GM18508 (cell line): Measurements from ENCODE around the gene UBE2F.
"Not testable (repeated sequence)": the region's sequence is repeated elsewhere in the genome, so short reads cannot be mapped to it uniquely, and the experiment has no call there.

Source experiments
- ATAC-seq: cut with Tn5 transposase; IDR thresholded peaks from one replicate; pipeline ENCODE4 v1.9.1; 2021; ENCODE audit warnings: moderate number of reproducible peaks; ENCODE audit not compliant: insufficient read depth, unreplicated experiment

UBE2F gene

DNA sequence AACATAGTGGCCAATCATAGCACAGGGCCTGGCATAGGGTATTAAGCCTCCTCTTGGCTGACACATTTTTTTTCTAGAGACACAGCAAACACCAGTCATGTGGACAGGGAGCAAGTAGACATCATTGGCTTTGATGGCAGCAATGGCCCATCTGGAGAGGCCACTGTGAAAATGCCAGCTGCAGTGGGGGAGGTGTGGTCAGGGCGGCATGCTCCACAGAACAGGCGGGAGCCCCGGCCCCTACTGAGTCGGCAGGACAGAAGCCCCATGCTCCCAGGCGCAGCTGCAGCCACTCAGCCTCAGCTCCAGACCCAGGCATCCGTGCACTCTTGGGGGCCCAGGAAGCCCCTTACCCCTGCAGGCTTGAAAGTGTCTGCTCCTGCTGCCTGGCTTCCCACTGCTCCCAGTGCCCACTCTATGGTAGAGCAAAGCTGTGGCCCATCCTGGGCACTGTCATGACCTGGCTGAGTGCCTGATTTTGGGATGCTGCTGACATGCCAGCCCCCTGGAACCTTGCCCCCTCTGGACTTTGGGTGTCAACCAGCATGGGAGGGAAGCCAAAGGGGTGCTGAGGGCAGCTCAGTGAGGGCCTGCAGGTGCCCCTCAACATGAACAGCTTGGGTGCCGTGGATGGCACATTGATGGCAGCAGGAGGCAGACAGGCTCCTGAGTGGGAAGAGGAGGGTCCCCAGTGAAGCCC is 23.3 kb upstream of the UBE2F start:
- no peak for ATAC-seq

DNA sequence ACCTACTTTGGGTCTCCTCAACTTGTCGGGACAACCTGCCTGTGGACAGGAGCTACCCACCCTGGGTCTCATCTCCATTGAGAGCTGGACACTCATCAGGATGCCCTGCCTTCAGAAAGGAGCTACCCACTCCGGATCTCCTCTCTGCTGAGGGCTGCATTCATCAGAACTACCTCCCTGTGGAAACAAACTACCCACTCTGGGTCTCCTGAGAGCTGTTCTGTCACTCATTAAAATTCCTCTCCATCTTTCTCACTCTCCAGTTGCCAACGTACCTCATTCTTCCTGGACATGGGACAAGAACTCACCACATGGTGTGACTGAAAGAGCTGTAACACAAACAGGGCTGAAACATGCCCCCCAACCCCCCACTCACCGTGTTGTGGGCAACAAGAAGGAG is 22.5 kb upstream of the UBE2F start:
- no peak for ATAC-seq

DNA sequence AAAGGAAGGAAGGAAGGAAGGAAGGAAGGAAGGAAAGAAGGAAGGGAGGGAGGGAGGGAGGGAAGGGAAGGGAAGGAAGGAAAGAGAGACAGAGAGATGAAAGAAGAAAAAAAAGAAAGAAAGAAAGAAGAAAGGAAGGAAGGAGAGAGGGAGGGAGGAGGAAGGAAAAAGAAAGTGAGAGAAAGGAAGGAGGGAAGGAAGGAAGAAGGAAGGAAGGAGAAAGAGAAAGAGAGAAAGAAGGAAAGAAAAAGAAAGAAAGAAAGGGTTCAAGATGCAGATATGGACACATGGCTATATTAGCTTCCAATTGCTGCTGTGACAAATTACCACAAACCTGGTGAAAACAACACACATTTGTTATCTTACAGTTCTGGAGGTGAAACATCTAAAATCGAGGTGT is 20.4 kb upstream of the UBE2F start:
- ATAC-seq = no peak

DNA sequence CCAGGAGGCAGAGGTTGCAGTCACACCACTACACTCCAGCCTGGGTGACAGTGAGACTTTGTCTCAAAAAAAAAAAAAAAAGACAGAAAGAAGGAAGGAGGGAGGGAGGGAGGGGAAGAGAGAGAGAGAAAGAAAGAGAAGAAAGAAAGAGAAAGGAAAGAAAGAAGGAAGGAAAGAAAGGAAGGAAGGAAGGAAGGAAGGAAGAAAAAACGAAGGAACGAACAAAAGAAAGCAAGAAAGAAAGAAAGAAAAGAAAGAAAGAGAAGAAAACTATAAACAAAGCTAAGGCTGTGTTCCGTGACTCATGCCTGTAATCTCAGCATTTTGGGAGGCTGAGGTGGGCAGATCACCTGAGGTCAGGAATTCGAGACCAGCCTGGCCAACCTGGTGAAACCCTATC is 15.5 kb upstream of the UBE2F start:
- not testable (repeated sequence) for ATAC-seq

DNA sequence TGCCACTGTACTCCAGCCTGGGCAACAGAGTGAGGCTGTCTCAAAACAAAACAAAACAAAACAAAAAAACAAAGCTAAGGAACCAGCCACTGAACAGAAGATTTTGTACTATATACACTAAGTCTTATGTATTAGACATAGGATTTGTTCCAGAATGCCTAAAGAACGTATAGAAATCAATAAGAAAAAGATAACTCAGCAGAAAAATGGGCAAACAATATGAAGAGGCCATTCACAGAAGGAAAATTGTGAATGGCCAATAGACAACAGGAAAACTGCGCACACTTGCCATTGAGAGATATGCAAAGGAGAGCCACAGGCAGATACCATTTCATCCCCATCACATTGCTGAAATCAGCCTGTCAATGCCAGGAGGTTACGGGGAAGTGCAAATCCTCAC is 14.9 kb upstream of the UBE2F start:
- no peak for ATAC-seq

DNA sequence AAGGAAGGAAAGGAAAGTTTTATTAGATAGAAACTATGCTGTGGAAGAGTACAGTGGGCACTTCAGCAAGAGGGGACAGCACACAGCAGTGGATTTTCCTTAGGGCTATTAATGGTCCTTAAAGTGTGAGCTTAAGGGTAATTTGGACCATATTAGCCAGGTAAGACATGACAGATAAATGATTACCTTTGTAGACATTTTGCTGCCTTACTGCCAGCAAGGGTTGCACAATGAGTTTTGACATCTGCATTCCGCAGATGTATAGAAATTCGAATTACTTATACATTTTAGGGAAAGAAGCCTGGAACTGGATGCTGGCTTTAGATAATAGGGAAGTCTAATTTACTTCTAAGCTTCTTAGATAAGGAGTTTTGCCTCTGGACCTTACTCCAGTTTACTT is 14.0 kb upstream of the UBE2F start:
- no peak for ATAC-seq

DNA sequence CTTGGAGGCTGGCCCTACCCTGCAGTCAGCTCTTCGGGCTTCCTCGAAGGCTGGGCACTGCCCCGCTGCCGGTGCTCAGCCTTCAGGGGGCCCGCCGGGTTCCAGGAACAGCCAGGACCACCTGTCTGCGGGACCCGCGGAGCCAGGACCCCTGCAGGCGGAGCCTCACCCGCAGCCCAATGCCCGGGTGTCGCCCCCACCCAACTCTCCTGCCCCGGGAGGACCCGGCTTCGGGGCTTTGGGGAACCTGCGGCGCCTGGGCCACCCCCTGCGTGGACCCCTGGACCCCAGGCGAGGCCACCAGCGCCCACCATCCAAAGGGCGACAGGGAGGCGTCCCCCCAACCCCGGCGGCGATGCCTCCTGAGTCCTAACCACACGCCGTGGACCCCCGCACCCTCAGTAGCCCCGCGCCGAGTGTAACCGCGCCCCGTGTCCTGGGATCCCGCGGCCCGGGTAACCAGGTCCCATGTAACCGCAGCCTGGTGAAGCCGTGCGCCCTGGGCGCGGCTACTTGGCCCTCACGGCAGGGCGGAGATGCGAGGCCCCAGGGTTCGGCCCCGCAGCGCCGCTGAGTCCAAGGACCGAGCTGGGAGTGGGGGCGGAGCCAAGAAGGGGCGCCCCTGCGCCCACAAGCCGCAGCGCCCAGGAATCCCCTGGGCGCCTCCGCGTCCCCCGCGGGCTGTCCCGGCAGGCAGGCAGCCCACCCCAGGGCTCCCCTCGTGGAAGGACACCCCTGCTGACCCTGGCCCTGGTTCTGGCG is 11.0 kb upstream of the UBE2F start:
- no peak for ATAC-seq

DNA sequence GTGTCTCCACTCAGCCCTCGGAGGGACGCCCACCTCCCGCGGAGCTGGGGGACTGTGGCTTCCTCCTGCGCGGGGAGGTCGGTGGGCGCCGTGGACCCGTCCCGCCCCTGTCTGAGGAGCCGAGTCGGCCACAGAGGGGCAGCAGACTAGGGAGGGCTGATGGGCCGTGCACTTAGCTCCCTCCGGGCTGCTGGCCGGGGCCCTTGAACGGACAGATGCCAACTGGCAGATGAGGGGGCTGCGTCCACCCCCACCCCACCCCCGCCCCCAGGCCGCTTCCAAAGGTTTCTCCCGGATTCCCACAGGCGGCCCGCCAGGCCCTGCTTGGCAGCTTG is 10.4 kb upstream of the UBE2F start:
- no peak for ATAC-seq

DNA sequence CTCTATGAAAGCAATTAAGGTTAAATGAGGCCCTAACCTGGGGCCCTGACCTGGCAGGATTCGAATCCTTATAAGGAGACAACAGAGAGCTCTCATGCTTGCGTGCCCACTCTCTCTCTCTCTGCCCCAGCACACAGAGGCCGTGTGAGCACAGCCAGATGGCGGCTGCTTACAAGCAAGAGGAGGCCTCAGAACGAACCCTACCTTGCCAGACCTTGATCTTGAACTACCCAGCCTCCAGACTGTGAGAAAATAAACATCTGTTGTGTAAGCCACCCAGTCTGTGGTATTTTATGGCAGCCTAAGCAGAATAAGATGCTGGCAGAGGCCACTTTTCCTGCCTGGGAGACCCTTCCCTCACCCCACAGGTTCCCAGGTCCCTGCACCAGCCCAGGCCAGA is 5.2 kb upstream of the UBE2F start:
- ATAC-seq = no peak

DNA sequence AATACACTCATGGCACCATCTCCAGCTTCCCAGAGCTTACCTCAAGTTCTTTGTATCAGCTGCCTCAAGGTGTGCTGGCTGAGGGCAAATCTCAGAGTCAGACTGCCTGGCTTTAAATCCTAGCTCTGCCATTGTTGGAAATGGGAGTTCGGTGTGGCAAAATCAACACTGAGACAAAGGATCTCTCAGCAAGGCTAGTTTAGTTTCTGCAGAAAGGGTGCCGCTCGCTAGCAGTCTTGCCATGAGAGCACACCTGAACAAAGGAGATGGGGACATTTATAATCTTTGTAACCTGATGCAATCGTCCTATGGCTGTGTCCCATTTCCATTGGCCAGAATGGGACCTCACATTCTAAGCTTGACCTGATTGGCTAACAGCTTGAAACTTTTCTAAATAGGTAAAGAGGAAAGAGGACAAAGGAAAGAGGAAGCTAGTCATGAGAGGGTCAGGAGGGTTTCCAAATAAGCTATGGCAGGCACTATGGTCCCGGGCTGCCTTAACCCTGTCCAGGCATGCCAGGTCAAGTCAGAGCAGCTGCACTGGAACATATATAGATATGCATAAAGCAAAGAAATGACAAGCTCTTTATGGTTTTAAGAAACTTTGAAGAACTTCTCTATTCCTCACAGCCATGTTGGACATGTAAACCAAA is 4.3 kb upstream of the UBE2F start:
- no peak for ATAC-seq

DNA sequence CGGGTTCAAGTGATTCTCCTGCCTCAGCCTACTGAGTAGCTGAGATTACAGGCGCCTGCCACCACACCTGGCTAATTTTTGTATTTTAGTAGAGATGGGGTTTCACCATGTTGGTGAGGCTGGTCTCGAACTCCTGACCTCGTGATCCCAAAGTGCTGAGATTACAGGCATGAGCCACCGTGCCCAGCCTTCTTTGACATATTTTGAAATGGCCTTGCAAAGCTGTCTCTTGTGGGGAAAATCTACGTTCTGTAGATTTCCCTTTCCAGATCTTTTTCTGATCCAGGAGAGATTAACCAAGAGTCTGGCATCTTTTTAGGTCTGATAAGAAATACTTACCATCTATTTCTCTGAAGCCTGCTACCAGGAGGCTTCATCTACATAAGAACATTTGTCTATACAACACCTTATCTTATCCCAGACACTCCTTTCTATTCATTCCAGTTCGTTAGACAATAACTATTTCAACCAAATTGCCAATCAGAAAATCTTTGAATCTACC is 3.3 kb upstream of the UBE2F start:
- not testable (repeated sequence) for ATAC-seq

DNA sequence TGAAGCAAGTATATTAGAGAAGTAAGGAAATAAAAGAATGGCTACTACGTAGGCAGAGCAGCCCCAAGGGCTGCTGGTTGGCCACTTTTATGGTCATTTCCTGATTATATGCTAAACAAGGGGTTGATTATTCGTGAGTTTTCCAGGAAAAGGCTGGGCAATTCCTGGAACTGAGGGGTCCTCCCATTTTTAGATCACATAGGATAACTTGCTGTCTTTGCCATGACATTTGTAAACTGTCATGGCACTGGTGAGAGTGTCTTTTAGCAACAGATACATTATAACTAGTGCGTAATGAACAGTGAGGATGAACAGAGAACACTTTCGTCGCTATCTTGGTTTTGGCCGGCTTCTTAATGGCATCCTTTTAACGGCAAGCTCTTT is 2.6 kb upstream of the UBE2F start:
- no peak for ATAC-seq

DNA sequence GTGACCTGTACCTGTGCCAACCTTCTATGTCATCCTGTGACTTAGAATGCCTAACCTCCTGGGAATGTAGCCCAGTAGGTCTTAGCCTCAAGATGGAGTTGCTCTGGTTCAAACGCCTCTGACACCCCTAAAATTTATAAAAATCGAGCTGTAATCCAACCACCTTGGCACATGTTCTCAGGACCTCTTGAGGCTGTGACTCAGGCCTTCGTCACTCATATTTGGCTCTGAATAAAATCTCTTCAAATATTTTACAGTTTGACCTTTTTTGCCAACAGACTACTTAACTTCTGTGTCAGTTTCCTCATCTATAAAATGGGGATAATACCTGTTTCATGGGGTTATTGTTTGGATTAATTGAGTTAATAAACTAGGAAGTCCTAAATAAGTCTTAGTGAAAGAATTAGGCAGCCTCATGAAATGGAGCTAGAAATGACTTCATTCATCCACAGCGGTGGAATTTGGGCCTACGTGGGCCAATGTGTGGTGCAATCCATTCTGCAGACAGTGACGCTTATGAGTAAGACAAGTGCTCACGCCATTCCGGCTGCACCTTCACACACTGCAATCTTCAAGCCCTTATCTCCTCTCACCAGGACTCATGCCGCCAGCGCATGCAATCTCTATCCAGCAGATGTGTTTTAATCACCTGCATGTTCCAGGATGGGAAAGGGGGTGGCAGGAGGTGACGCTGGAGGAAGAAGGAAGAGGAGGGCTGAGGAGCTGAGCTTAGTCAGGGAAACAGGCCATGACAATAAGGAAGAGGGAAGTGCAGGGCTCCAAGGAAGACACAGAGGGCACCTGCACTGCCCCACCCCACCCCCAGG is 2.0 kb upstream of the UBE2F start:
- ATAC-seq = no peak

DNA sequence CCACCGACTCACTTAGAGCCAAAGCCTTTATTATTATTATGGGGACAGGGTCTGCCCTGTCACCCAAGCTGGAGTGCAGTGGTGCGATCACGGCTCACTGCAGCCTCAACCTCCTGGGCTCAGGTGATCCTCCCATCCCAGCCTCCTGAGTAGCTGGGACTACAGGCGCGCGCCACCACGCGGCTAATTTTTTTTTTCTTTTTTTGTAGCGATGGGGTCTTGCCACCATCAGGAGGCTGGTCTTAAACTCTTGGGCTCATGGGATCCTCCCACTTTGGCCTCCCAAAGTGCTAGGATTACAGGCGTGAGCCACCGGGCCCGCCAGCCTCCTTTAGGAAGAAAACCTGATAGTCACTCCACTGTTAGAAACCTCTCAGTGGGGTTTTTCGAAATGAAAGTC is 970 bp upstream of the UBE2F start:
- not testable (repeated sequence) for ATAC-seq

DNA sequence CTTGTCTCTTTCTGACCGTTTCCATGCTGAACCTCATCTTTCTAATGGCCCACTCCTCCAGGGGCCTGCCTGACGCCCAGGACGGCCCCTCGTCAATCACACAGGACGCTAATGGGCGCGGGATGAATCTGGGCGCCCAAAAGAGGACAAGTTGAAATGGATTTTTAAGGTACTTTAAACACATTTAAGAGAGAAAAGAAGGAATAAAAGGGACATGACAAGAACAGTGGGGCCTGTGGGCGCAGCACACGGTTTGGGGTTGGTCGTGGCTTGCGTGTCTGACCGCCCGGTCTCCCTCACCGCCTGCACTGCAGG is 607 bp upstream of the UBE2F start:
- ATAC-seq = no peak

DNA sequence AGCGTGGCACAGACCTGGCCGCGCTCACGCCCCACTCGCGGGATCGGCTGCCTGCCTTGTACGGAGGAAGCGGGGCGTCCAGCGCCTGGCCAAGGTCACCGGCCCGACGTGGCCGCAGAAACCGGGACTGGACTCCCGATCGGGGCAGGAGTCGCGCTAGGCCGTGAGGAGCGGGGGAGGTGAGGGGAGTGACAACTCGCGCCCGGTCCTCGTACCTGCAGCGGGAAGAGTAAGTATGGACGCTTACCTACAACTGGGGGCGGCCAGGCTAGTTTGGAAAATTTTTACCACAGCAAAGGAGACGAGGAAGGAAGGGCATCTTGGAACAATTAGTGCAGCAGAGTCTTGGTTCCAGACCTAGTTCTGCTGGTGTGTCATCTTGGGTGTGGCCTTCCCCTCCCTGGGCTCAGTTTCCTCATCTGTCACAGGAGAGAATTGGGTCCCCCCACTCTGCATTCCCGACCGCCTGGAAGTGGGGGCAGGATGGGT is 693 bp downstream of the UBE2F start:
- no peak for ATAC-seq

DNA sequence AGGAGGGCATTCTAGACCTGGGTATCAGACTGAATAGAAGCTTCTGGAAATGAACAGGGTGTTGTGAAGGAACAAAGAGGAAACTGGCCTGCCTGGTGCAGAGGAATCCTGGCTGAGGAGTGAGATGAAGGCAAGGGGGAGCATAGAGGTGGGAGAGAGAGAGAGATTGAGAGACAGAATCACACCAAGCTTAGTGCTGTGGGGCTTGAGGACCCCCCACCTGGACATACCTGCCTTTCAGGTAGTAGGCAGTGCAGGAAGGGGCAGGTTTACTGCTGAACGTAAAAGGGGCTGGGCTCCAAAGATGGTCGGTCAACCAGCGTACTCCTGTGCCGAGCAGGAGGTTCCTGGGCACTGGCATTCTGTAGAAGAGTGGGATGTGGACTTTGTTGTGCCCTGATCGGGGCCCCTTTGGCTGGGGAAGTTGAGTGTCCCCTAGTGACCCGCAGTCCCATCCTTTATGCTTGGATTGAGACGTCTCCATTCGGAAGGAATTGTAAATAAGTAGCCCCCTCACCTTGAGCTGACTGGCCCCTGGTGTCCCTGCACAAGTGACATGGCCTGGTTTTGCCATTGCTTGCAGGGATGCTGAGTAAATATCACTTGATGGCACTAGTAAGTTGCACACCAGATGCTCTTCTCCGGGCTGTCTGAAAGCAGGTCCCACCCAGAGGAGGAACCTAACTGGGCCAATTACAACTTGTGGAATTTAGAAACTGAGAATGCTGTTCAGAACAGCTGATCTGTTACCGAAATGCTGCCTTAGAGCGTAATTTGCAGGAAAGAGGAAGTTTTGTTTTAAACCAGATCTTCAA is 1.4 kb downstream of the UBE2F start:
- ATAC-seq = no peak

DNA sequence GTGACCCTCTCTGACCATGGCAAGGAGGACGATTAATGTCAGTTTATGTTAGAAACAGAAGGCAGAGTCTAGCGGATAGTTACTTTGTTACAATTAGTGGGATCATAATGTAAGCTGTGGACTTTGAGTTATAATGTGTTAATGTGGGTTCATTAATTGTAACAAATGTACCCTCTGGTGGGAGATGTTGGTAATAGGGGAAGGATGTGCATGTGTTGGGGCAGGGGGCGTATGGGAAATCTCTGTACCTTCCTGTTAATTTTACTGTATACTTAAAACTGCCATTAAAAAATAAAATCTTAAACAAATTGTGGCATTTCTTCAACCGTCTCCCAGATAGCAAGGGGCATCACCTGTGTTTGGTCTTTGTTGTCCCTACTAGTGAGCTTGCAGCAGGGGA is 4.8 kb downstream of the UBE2F start:
- no peak for ATAC-seq

DNA sequence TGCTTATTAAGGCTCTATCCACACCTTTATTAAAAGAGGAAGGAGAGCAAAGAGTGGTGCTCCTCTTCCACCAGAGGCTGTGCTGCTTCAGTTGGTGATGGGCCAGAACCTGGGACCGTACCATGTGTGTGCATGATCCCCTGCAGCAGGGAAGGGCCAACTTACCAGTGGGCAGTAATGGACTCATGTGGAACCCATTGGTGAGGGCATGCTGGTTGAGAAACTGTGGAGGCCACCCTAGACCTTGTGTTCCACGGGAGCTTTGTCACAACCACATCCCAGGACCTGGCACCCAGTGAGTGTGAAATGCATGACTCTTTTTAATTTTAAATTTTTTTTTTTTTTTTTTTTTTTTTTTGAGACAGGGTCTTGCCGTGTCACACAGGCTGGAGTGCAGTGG is 5.4 kb downstream of the UBE2F start:
- no peak for ATAC-seq

DNA sequence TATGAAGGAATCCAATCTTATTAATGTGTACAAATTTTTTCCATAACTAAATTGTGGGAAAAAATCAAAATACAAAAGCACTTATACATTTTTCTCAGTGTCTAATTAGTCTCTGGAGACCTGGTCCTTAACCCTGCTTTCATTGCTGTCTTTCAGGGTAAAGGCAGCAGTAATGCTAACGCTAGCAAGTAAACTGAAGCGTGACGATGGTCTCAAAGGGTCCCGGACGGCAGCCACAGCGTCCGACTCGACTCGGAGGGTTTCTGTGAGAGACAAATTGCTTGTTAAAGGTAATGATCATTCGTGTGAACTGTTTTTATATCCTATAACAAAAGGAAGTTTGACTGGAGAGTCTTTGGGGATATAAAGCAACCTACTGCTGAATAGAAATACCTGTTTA is 6.1 kb downstream of the UBE2F start:
- no peak for ATAC-seq
